K562 (cell line): ENCODE results near the gene ERN1. TPM values are rescaled to one million over a fixed set of nuclear protein-coding genes. Genes with fewer than 3 reads are reported as not detected.

Experiments
- BACH1 ChIP-seq: fragments of 200-800 bp; sonication (Bioruptor generic); IDR thresholded peaks from 2 replicates; pipeline ENCODE4 v1.6.1; 2016; ENCODE audit warnings: missing genetic modification characterization, missing compliant biosample characterization
- CAMTA2 ChIP-seq: fragments of 250-450 bp; sonication (Bioruptor Pico); conservative IDR thresholded peaks from 2 replicates; pipeline ENCODE4 v1.5.1; 2022
- ESRRB ChIP-seq: fragments of 250-450 bp; sonication (Bioruptor Pico); IDR thresholded peaks from 2 replicates; pipeline ENCODE4 v1.5.0; 2020; ENCODE audit warnings: mild to moderate bottlenecking, moderate library complexity, borderline replicate concordance
- FOXJ2 ChIP-seq: fragments of 200-800 bp; sonication (Bioruptor generic); IDR thresholded peaks from 2 replicates; pipeline ENCODE4 v1.6.1; 2016; ENCODE audit warnings: missing genetic modification characterization, missing compliant biosample characterization
- HCFC1 ChIP-seq: IDR thresholded peaks from 2 replicates; pipeline ENCODE4 v1.6.1; 2012; ENCODE audit warnings: low read depth, low read length, improper control_type of control experiment
- HNRNPL ChIP-seq: fragments of 200-400 bp; formaldehyde crosslinking; IDR thresholded peaks from 2 replicates; pipeline ENCODE4 v1.6.1; 2017; ENCODE audit warnings: low read depth, mild to moderate bottlenecking, low read length
- KDM1A ChIP-seq, 2 experiments: fragments of 450-650 bp; IDR thresholded peaks; 2 replicates each; pipeline ENCODE4 v1.6.1; 2016; ENCODE audit warnings: mild to moderate bottlenecking in 2 of 2
- POLR3G ChIP-seq: IDR thresholded peaks from 2 replicates; pipeline ENCODE4 v1.6.1; 2011; ENCODE audit not compliant: insufficient read length, insufficient replicate concordance; ENCODE audit errors: extremely low read depth
- POU5F1 ChIP-seq: fragments of 150-350 bp; IDR thresholded peaks from 2 replicates; pipeline ENCODE4 v1.6.1; 2014; ENCODE audit warnings: borderline replicate concordance, low read length, low read depth, mild to moderate bottlenecking; ENCODE audit not compliant: partially characterized antibody
- SIN3B ChIP-seq: fragments of 450-650 bp; IDR thresholded peaks from 2 replicates; pipeline ENCODE4 v1.6.1; 2017; ENCODE audit warnings: low read depth, mild to moderate bottlenecking, moderate library complexity
- TOE1 ChIP-seq, 2 experiments: fragments of 450-650 bp in 1 of 2; sonication (generic) in 1 of 2; formaldehyde crosslinking in 1 of 2; IDR thresholded peaks; 2 replicates each; pipeline versions ENCODE4 v1.7.1 to v1.8.0; 2016 to 2022; ENCODE audit warnings: borderline replicate concordance in 2 of 2, mild to moderate bottlenecking in 2 of 2, antibody characterized with exemption in 1 of 2, inconsistent platforms in 1 of 2, low read depth in 1 of 2, missing genetic modification reagents in 1 of 2, moderate library complexity in 1 of 2
- polyA plus RNA-seq, 8 experiments: library from polyadenylated mRNA; depleted of rRNA in 4 of 8; stranded (reverse) in 5 of 8; unstranded in 3 of 8; fragments of >200 nt; fragmentation: Nextera tagmentation in 2 of 8; fragmentation: Illumina TruSeq in 1 of 8; extraction: Ambion mirVana in 2 of 8; extraction: Trizol in 1 of 8; gene quantifications; 2 replicates each; pipeline versions ENCODE4 v1.2.1 to v1.2.3, GENCODE V29; 2011 to 2014; ENCODE audit warnings: inconsistent platforms in 1 of 8, missing spikeins in 1 of 8
- total RNA-seq, 7 experiments: library from RNA; depleted of rRNA in 6 of 7; stranded (reverse); fragments of >200 nt in 6 of 7; fragmentation: Illumina TruSeq in 2 of 7; extraction: Trizol in 2 of 7; gene quantifications; 2 replicates each; pipeline versions ENCODE4 v1.2.1 to v1.2.3, GENCODE V29; 2011 to 2021; ENCODE audit warnings: low replicate concordance in 1 of 7
- TF ChIP-seq, protein P1 (sequence below): sonication (generic); formaldehyde crosslinking; IDR thresholded peaks from 2 replicates; pipeline ENCODE4 v1.8.0; 2022; ENCODE audit warnings: mild to moderate bottlenecking, low read depth, missing genetic modification reagents
- TF ChIP-seq, protein P2 (sequence below): fragments of 200-600 bp; sonication (generic); IDR thresholded peaks from one replicate; pipeline ENCODE4 v1.6.1; 2012; ENCODE audit warnings: mild to moderate bottlenecking, low read depth, low read length, inconsistent platforms

ERN1 gene
- total and polyA plus RNA-seq, 9 of the 15 experiments (the other 6 are each of a cell fraction or from before 2014, with no cell fraction given), result 2.1 to 22.5 (median 7.3) TPM

DNA sequence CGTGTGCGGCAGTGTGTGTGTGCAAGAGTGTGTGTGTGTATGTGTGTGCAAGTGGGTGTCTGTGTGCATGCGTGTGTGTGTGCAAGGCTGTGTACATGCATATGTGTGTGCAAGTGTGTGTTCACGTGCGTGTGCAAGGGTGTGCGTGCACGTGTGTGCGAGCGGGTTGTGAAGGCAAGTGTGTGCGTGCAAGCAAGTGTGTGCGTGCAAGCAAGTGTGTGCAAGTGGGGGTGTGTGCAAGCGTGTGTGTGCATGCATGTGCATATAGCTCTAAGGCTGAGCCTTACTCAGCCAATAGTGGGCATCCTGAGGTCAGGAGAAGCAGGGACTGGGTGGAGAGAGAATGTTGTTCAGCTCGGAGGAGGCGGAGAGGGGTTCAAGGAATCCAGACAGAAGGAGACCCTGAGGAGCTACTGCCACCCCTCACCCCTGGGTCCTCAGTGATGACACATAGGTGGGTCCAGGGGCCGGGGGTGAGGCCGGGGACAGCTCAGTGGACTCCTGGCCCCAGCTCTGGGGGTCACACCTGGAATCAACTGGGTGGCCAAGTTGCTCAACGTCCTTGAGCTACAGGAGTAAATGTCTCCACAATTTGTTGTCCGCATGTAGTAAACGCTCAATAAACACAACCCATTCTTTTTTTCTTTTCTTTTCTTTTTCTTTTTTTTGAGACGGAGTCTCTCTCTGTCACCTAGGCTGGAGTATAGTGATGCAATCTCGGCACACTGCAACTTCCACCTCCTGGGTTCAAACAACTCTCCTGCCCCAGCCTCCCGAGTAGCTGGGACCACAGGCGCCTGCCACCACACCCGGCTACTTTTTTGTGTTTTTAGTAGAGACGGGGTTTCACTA lies 130.0 kb downstream of the ERN1 start (continued):
- TF ChIP-seq CAMTA2 (CRISPR knock-in tag) (no peak), POU5F1 (no peak), FOXJ2 (tag) (no peak), BACH1 (tag) (no peak), SIN3B (no peak), HNRNPL (no peak), TOE1 (IDR thresholded peaks at IDR 0.05; ENCODE audit: borderline replicate concordance) (no peak), TOE1 (CRISPR knock-in tag; IDR thresholded peaks at IDR 0.05; ENCODE audit: borderline replicate concordance, low read depth) (peak; percentile 65; the same call in 1 of the 2 replicates), POLR3G (no peak), HCFC1 (no peak), KDM1A (IDR thresholded peaks at IDR 0.05) (peak in 1 of 2 experiments; percentile 99; a peak in 2 of 4 replicates), ESRRB (CRISPR knock-in tag) (no peak)
- TF ChIP-seq, protein P1, sequence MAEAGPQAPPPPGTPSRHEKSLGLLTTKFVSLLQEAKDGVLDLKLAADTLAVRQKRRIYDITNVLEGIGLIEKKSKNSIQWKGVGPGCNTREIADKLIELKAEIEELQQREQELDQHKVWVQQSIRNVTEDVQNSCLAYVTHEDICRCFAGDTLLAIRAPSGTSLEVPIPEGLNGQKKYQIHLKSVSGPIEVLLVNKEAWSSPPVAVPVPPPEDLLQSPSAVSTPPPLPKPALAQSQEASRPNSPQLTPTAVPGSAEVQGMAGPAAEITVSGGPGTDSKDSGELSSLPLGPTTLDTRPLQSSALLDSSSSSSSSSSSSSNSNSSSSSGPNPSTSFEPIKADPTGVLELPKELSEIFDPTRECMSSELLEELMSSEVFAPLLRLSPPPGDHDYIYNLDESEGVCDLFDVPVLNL (CRISPR knock-in tag), result 0 out of 2 replicates have a peak, but pooled peaks have one; percentile 53
- TF ChIP-seq, protein P2, sequence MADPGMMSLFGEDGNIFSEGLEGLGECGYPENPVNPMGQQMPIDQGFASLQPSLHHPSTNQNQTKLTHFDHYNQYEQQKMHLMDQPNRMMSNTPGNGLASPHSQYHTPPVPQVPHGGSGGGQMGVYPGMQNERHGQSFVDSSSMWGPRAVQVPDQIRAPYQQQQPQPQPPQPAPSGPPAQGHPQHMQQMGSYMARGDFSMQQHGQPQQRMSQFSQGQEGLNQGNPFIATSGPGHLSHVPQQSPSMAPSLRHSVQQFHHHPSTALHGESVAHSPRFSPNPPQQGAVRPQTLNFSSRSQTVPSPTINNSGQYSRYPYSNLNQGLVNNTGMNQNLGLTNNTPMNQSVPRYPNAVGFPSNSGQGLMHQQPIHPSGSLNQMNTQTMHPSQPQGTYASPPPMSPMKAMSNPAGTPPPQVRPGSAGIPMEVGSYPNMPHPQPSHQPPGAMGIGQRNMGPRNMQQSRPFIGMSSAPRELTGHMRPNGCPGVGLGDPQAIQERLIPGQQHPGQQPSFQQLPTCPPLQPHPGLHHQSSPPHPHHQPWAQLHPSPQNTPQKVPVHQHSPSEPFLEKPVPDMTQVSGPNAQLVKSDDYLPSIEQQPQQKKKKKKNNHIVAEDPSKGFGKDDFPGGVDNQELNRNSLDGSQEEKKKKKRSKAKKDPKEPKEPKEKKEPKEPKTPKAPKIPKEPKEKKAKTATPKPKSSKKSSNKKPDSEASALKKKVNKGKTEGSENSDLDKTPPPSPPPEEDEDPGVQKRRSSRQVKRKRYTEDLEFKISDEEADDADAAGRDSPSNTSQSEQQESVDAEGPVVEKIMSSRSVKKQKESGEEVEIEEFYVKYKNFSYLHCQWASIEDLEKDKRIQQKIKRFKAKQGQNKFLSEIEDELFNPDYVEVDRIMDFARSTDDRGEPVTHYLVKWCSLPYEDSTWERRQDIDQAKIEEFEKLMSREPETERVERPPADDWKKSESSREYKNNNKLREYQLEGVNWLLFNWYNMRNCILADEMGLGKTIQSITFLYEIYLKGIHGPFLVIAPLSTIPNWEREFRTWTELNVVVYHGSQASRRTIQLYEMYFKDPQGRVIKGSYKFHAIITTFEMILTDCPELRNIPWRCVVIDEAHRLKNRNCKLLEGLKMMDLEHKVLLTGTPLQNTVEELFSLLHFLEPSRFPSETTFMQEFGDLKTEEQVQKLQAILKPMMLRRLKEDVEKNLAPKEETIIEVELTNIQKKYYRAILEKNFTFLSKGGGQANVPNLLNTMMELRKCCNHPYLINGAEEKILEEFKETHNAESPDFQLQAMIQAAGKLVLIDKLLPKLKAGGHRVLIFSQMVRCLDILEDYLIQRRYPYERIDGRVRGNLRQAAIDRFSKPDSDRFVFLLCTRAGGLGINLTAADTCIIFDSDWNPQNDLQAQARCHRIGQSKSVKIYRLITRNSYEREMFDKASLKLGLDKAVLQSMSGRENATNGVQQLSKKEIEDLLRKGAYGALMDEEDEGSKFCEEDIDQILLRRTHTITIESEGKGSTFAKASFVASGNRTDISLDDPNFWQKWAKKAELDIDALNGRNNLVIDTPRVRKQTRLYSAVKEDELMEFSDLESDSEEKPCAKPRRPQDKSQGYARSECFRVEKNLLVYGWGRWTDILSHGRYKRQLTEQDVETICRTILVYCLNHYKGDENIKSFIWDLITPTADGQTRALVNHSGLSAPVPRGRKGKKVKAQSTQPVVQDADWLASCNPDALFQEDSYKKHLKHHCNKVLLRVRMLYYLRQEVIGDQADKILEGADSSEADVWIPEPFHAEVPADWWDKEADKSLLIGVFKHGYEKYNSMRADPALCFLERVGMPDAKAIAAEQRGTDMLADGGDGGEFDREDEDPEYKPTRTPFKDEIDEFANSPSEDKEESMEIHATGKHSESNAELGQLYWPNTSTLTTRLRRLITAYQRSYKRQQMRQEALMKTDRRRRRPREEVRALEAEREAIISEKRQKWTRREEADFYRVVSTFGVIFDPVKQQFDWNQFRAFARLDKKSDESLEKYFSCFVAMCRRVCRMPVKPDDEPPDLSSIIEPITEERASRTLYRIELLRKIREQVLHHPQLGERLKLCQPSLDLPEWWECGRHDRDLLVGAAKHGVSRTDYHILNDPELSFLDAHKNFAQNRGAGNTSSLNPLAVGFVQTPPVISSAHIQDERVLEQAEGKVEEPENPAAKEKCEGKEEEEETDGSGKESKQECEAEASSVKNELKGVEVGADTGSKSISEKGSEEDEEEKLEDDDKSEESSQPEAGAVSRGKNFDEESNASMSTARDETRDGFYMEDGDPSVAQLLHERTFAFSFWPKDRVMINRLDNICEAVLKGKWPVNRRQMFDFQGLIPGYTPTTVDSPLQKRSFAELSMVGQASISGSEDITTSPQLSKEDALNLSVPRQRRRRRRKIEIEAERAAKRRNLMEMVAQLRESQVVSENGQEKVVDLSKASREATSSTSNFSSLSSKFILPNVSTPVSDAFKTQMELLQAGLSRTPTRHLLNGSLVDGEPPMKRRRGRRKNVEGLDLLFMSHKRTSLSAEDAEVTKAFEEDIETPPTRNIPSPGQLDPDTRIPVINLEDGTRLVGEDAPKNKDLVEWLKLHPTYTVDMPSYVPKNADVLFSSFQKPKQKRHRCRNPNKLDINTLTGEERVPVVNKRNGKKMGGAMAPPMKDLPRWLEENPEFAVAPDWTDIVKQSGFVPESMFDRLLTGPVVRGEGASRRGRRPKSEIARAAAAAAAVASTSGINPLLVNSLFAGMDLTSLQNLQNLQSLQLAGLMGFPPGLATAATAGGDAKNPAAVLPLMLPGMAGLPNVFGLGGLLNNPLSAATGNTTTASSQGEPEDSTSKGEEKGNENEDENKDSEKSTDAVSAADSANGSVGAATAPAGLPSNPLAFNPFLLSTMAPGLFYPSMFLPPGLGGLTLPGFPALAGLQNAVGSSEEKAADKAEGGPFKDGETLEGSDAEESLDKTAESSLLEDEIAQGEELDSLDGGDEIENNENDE, result no peak
